A673 (cell line): Measurements from ENCODE around the gene LHFPL2. TPM values are rescaled to one million over a fixed set of nuclear protein-coding genes. Genes with fewer than 3 reads are reported as not detected.

Source experiments
- BruUV-seq: library from RNA; stranded (reverse); fragments of 400-500 nt; replicated peaks from 2 replicates; lab custom pipeline; 2021; lab: Mats Ljungman, UMichigan
- CTCF ChIA-PET: fragments of 300-600 bp; sonication (Branson Sonifier 250); formaldehyde crosslinking; loops from one replicate; lab custom pipeline; 2022; ENCODE audit warnings: antibody characterized with exemption; lab: Charles Lee
- POLR2A ChIA-PET: fragments of 300-600 bp; sonication (Branson Sonifier 250); formaldehyde crosslinking; loops from one replicate; lab custom pipeline; 2022; ENCODE audit warnings: antibody characterized with exemption; ENCODE audit not compliant: low non-redundant PET; lab: Charles Lee
- DNase-seq: peaks from one replicate; pipeline ENCODE4 v3.0.0-alpha.2; 2015; ENCODE audit warnings: low spot score
- H3K27ac ChIP-seq: fragments of 200-600 bp; sonication (generic); 2 replicates; pipeline ENCODE4 v1.5.1; 2016; ENCODE audit warnings: mixed run types, low read depth, mild to moderate bottlenecking, mixed read lengths, antibody characterized with exemption, low read length; ENCODE audit not compliant: poor library complexity, severe bottlenecking
- H3K27me3 ChIP-seq: fragments of 200-600 bp; sonication (generic); replicated peaks from 2 replicates; pipeline ENCODE4 v1.6.1; 2017; ENCODE audit warnings: mixed run types, low read depth, mild to moderate bottlenecking, mixed read lengths, antibody characterized with exemption, low read length; ENCODE audit not compliant: insufficient read depth, poor library complexity
- H3K36me3 ChIP-seq: fragments of 200-600 bp; sonication (generic); 2 replicates; pipeline ENCODE4 v1.6.1; 2016; ENCODE audit warnings: mixed run types, mild to moderate bottlenecking, mixed read lengths, antibody characterized with exemption, low read length; ENCODE audit not compliant: insufficient read depth, poor library complexity, severe bottlenecking
- H3K4me1 ChIP-seq: fragments of 200-600 bp; sonication (generic); 2 replicates; pipeline ENCODE4 v1.6.1; 2017; ENCODE audit warnings: mixed run types, mild to moderate bottlenecking, mixed read lengths, antibody characterized with exemption, low read length; ENCODE audit not compliant: insufficient read depth, poor library complexity, severe bottlenecking
- H3K4me3 ChIP-seq: fragments of 200-600 bp; sonication (generic); 2 replicates; pipeline ENCODE4 v1.5.1; 2016; ENCODE audit warnings: low read depth, mixed run types, mild to moderate bottlenecking, mixed read lengths, low read length; ENCODE audit not compliant: poor library complexity, severe bottlenecking
- H3K9me3 ChIP-seq: fragments of 200-600 bp; sonication (generic); 2 replicates; pipeline ENCODE4 v1.6.1; 2016; ENCODE audit warnings: mixed run types, low read depth, mild to moderate bottlenecking, mixed read lengths, antibody characterized with exemption, low read length; ENCODE audit not compliant: poor library complexity, severe bottlenecking
- CTCF ChIP-seq: fragments of 300-800, 200-600 bp; sonication (generic); conservative IDR thresholded peaks from 2 replicates; pipeline ENCODE4 v1.5.1; 2017; ENCODE audit warnings: low read depth, mild to moderate bottlenecking, antibody characterized with exemption, low read length, moderate library complexity, mixed read lengths
- EZH2 ChIP-seq: fragments of 200-600 bp; sonication (generic); IDR thresholded peaks from 2 replicates; pipeline ENCODE4 v1.6.1; 2017; ENCODE audit warnings: borderline replicate concordance, low read depth, mild to moderate bottlenecking, mixed read lengths, antibody characterized with exemption, low read length; ENCODE audit not compliant: poor library complexity, severe bottlenecking
- intact Hi-C: fragments of 100-400 bp; cut with micrococcal nuclease; formaldehyde crosslinking; loops from one replicate; pipeline ENCODE4 v1.10.0; 2022; ENCODE audit not compliant: unreplicated experiment
- total RNA-seq: library from RNA; stranded (reverse); gene quantifications from 2 replicates; pipeline ENCODE4 v1.2.3, GENCODE V29; 2021

Gene LHFPL2
- total RNA-seq, 1 experiment from 2014 or later, result 6.2 TPM

- Histone ChIP-seq H3K4me1 (no peaks in the 10 kb centered on the region), H3K27ac (no peak overlapping the region), H3K36me3 (no peaks in the 10 kb centered on the region), H3K27me3 (no peaks in the 10 kb centered on the region), H3K4me3 (no peak overlapping the region), H3K9me3 (no peaks in the 10 kb centered on the region)
- no TSS peak for BruUV-seq
- CTCF ChIA-PET, result interaction anchor here (0.5 kb wide), 1 partner anchor 141 kb away, joined by 4 read pairs; no protein-coding TSS in a partner anchor
- no peak for TF ChIP-seq CTCF
- intact Hi-C loops, result no loop called here
- POLR2A ChIA-PET, result no interaction called here
- no peak for DNase-seq
Observed at GRCh38 chr5:78659114-78659513, 10.5 kb upstream of the LHFPL2 start.

GRCh38 chr5:78657201-78657600 lies 8.6 kb upstream of the LHFPL2 start:
- POLR2A ChIA-PET, result no interaction called here
- H3K9me3 ChIP-seq, result no peaks in the 10 kb centered on the region
- no peaks in the 10 kb centered on the region for H3K4me1 ChIP-seq
- CTCF ChIA-PET, result no interaction called here
- no peak overlapping the region for H3K27ac ChIP-seq
- intact Hi-C loops, result no loop called here
- no peaks in the 10 kb centered on the region for H3K27me3 ChIP-seq
- no peak overlapping the region for H3K4me3 ChIP-seq
- no peaks in the 10 kb centered on the region for H3K36me3 ChIP-seq
- DNase-seq, result no peak
- no peak for TF ChIP-seq EZH2
- no peak for TF ChIP-seq CTCF
- BruUV-seq, result no TSS peak

- Histone ChIP-seq H3K4me3 (no peak overlapping the region), H3K27me3 (no peaks in the 10 kb centered on the region), H3K27ac (no peak overlapping the region), H3K9me3 (no peaks in the 10 kb centered on the region), H3K36me3 (no peaks in the 10 kb centered on the region), H3K4me1 (no peaks in the 10 kb centered on the region)
- ChIA-PET POLR2A (interaction anchor here (0.6 kb wide), 1 partner anchor 22 kb away, joined by 3 read pairs; no protein-coding TSS in a partner anchor), CTCF (interaction anchor here (0.6 kb wide), 1 partner anchor 477 kb away, joined by 4 read pairs; no protein-coding TSS in a partner anchor)
- intact Hi-C loops, result no loop called here
- BruUV-seq, result no TSS peak
- TF ChIP-seq CTCF (no peak), EZH2 (no peak)
- DNase-seq, result no peak
Observed at GRCh38 chr5:78655746-78656290, 7.2 kb upstream of the LHFPL2 start.
